GM12892 (cell line): ENCODE results near the gene ZNF382.

Experiments used
- POLR2A ChIP-seq: IDR thresholded peaks from 2 replicates; pipeline ENCODE4 v1.6.1; 2011; ENCODE audit warnings: low read depth, low read length, control low read depth
- POLR2AphosphoS5 ChIP-seq: IDR thresholded peaks from 2 replicates; pipeline ENCODE4 v1.6.1; 2011; ENCODE audit warnings: low read depth, low read length, control low read depth
- TAF1 ChIP-seq: IDR thresholded peaks from 2 replicates; pipeline ENCODE4 v1.6.1; 2011; ENCODE audit warnings: low read depth, mild to moderate bottlenecking, control low read depth, low read length, borderline replicate concordance

DNA sequence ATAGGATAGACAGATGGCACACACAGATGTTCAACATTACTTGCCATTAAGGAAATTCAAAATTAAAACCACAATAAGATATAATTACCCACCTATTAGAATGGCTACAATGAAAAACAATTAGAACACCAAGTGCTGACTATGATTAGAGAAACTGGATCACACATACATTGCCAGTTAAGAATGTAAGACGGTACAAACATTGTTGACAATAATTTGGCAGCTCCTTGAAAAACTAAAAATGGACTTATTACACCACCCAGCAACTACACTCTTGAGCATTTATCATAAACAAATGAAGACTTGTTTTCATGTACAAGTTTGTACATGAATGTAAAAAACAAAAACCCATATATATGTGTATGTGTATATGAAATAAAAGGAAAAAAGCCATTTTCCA, 47.8 kb downstream of the ZNF382 start:
- TF ChIP-seq POLR2A (no peak), POLR2AphosphoS5 (no peak), TAF1 (no peak)
